ENCODE results near the gene CSK.

The CSK gene

GRCh38 chr15:74748322-74748946 lies 33.4 kb upstream of the CSK start, which contains the start of gene CYP1A2:
Gene CYP1A2 (plus strand): TSS chr15:74748845. CDS start chr15:74749739, 894 bp downstream.
- H3K27ac ChIP-seq: no peak within 1 kb of the TSS
- no peak for TF ChIP-seq CTCF (IDR thresholded peaks at IDR 0.05)
- TF ChIP-seq ZFX (IDR thresholded peaks at IDR 0.05; ENCODE audit: borderline replicate concordance): no peak

GRCh38 chr15:74749832-74750231 lies 32.0 kb upstream of the CSK start:
- no peak overlapping the region for H3K27ac ChIP-seq
- TF ChIP-seq CTCF (IDR thresholded peaks at IDR 0.05) (no peak), ZFX (IDR thresholded peaks at IDR 0.05; ENCODE audit: borderline replicate concordance) (no peak)

GRCh38 chr15:74750751-74751150 lies 31.1 kb upstream of the CSK start:
- H3K27ac ChIP-seq: no peak overlapping the region
- no peak for TF ChIP-seq ZFX (IDR thresholded peaks at IDR 0.05; ENCODE audit: borderline replicate concordance)
- TF ChIP-seq CTCF (IDR thresholded peaks at IDR 0.05): no peak

- TF ChIP-seq ZFX (IDR thresholded peaks at IDR 0.05; ENCODE audit: borderline replicate concordance) (no peak), CTCF (IDR thresholded peaks at IDR 0.05) (no peak)
- no peak overlapping the region for H3K27ac ChIP-seq
Observed at GRCh38 chr15:74752011-74752410, 29.9 kb upstream of the CSK start.

GRCh38 chr15:74752531-74752930 lies 29.3 kb upstream of the CSK start:
- TF ChIP-seq ZFX (IDR thresholded peaks at IDR 0.05; ENCODE audit: borderline replicate concordance) (no peak), CTCF (IDR thresholded peaks at IDR 0.05) (no peak)

GRCh38 chr15:74754593-74755215 lies 27.2 kb upstream of the CSK start:
- H3K27ac ChIP-seq: no peak overlapping the region
- TF ChIP-seq ZFX (IDR thresholded peaks at IDR 0.05; ENCODE audit: borderline replicate concordance) (no peak), CTCF (IDR thresholded peaks at IDR 0.05) (no peak)

More at GRCh38 chr15:74752531-74752930, 29.3 kb upstream of the CSK start:
- H3K27ac ChIP-seq: no peak overlapping the region

- no peak for TF ChIP-seq CTCF (IDR thresholded peaks at IDR 0.05)
- no peak for TF ChIP-seq ZFX (IDR thresholded peaks at IDR 0.05; ENCODE audit: borderline replicate concordance)
- no peak overlapping the region for H3K27ac ChIP-seq
Observed at GRCh38 chr15:74758736-74759135, 23.1 kb upstream of the CSK start.

Measured in 22Rv1 (cell line).